K562 (cell line): ENCODE measurements around the gene DEDD2. TPM values are rescaled to one million over a fixed set of nuclear protein-coding genes. Genes with fewer than 3 reads are reported as not detected.

Experiments used
- E2F3 ChIP-seq: fragments of 250-450 bp; sonication (Bioruptor Pico); IDR thresholded peaks from 2 replicates; pipeline ENCODE4 v1.4.0; 2020; ENCODE audit warnings: mild to moderate bottlenecking
- HNRNPLL ChIP-seq: fragments of 200-400 bp; formaldehyde crosslinking; IDR thresholded peaks from 2 replicates; pipeline ENCODE4 v1.6.1; 2017; ENCODE audit warnings: low read length, low read depth, mild to moderate bottlenecking; ENCODE audit not compliant: poor library complexity, severe bottlenecking
- L3MBTL2 ChIP-seq: fragments of 450-650 bp; IDR thresholded peaks from 2 replicates; pipeline ENCODE4 v1.6.1; 2016; ENCODE audit warnings: mild to moderate bottlenecking, moderate library complexity
- NFE2 ChIP-seq: IDR thresholded peaks from 2 replicates; pipeline ENCODE4 v1.6.1; 2014; ENCODE audit warnings: antibody characterized with exemption, low read depth
- PHB2 ChIP-seq: fragments of 450-650 bp; IDR thresholded peaks from 2 replicates; pipeline ENCODE4 v1.6.1; 2017; ENCODE audit warnings: low read depth
- SUPT5H ChIP-seq: fragments of 450-650 bp; IDR thresholded peaks from 2 replicates; pipeline ENCODE4 v1.6.1; 2016
- ZNF764 ChIP-seq: fragments of 250-450 bp; sonication (Bioruptor Pico); IDR thresholded peaks from 2 replicates; pipeline ENCODE4 v1.4.0; 2020; ENCODE audit warnings: low read depth, mild to moderate bottlenecking, moderate library complexity
- polyA plus RNA-seq, 8 experiments: library from polyadenylated mRNA; depleted of rRNA in 4 of 8; stranded (reverse) in 5 of 8; unstranded in 3 of 8; fragments of >200 nt; fragmentation: Nextera tagmentation in 2 of 8; fragmentation: Illumina TruSeq in 1 of 8; extraction: Ambion mirVana in 2 of 8; extraction: Trizol in 1 of 8; gene quantifications; 2 replicates each; pipeline versions ENCODE4 v1.2.1 to v1.2.3, GENCODE V29; 2011 to 2014; ENCODE audit warnings: inconsistent platforms in 1 of 8, missing spikeins in 1 of 8
- total RNA-seq, 7 experiments: library from RNA; depleted of rRNA in 6 of 7; stranded (reverse); fragments of >200 nt in 6 of 7; fragmentation: Illumina TruSeq in 2 of 7; extraction: Trizol in 2 of 7; gene quantifications; 2 replicates each; pipeline versions ENCODE4 v1.2.1 to v1.2.3, GENCODE V29; 2011 to 2021; ENCODE audit warnings: low replicate concordance in 1 of 7
- TF ChIP-seq, protein P1 (sequence below), 2 experiments: fragments of 450-650 bp in 1 of 2; sonication (generic) in 1 of 2; formaldehyde crosslinking in 1 of 2; IDR thresholded peaks; 2 replicates each; pipeline versions ENCODE4 v1.7.1 to v1.9.0; 2016 to 2022; ENCODE audit warnings: inconsistent platforms in 1 of 2, mild to moderate bottlenecking in 1 of 2, missing genetic modification reagents in 1 of 2
- TF ChIP-seq, protein P2 (sequence below): IDR thresholded peaks from 3 replicates; pipeline ENCODE4 v1.6.1; 2011; ENCODE audit warnings: borderline replicate concordance, mild to moderate bottlenecking; ENCODE audit not compliant: insufficient read length, insufficient read depth
- TF ChIP-seq, protein P3 (sequence below): fragments of 250-450 bp; sonication (Bioruptor Pico); IDR thresholded peaks from 2 replicates; pipeline ENCODE4 v1.4.0; 2020

The DEDD2 gene
- total and polyA plus RNA-seq, 9 of the 15 experiments (the other 6 are each of a cell fraction or from before 2014, with no cell fraction given), result 4.3 to 43.0 (median 29.2) TPM

DNA sequence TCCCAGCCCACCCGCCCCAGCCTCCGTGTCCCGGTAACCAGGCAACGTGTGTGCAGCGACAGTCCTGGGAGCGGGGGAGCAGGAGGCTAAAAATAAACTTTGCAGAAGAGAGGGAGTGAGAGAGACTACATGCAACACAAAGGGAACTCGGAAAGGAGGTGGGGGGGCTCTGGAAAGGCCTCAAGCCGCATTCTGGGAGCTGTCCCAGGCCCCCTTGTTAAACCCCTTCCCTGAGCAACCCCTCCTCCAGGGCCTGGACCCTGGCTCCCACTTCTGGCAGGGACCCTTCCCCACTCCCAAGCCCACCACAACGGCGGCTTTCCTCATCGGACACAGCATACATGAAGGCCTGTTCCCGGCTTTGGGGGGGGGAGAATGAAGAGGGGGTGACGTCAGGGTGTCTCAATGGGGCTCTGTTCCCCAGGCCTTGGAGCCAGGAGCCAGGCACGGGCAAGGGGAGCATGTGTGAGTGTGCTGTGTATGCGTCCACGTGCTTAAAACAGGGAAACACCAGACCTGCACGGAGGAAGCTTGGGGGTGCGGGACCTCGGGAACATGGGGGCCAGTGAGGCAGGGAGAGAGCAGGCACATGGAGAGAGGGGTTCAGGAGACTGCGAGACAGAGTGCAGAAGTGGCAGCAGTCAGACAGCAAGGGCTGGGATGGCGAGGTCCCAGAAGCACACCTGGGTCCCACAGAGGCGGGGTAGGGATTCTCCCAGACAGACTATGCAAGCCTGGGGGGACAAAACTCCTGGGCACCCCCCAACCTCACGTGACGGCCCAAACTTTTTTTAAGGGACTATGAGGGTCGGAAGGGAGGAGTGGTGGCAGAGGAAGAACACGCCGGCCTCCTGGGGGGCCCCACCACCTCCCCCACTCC lies 35.1 kb upstream of the DEDD2 start (continued):
- TF ChIP-seq, protein P1, sequence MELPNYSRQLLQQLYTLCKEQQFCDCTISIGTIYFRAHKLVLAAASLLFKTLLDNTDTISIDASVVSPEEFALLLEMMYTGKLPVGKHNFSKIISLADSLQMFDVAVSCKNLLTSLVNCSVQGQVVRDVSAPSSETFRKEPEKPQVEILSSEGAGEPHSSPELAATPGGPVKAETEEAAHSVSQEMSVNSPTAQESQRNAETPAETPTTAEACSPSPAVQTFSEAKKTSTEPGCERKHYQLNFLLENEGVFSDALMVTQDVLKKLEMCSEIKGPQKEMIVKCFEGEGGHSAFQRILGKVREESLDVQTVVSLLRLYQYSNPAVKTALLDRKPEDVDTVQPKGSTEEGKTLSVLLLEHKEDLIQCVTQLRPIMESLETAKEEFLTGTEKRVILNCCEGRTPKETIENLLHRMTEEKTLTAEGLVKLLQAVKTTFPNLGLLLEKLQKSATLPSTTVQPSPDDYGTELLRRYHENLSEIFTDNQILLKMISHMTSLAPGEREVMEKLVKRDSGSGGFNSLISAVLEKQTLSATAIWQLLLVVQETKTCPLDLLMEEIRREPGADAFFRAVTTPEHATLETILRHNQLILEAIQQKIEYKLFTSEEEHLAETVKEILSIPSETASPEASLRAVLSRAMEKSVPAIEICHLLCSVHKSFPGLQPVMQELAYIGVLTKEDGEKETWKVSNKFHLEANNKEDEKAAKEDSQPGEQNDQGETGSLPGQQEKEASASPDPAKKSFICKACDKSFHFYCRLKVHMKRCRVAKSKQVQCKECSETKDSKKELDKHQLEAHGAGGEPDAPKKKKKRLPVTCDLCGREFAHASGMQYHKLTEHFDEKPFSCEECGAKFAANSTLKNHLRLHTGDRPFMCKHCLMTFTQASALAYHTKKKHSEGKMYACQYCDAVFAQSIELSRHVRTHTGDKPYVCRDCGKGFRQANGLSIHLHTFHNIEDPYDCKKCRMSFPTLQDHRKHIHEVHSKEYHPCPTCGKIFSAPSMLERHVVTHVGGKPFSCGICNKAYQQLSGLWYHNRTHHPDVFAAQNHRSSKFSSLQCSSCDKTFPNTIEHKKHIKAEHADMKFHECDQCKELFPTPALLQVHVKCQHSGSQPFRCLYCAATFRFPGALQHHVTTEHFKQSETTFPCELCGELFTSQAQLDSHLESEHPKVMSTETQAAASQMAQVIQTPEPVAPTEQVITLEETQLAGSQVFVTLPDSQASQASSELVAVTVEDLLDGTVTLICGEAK (IDR thresholded peaks at IDR 0.05), result 0 out of 2 replicates have a peak, but pooled peaks have one; percentile 22
- TF ChIP-seq, protein P1 (CRISPR knock-in tag; IDR thresholded peaks at IDR 0.05), result no peak
- no peak for TF ChIP-seq ZNF764 (CRISPR knock-in tag)
- no peak for TF ChIP-seq HNRNPLL
- peak; percentile 44; the same call in 1 of the 2 replicates for TF ChIP-seq L3MBTL2
- TF ChIP-seq, protein P2, sequence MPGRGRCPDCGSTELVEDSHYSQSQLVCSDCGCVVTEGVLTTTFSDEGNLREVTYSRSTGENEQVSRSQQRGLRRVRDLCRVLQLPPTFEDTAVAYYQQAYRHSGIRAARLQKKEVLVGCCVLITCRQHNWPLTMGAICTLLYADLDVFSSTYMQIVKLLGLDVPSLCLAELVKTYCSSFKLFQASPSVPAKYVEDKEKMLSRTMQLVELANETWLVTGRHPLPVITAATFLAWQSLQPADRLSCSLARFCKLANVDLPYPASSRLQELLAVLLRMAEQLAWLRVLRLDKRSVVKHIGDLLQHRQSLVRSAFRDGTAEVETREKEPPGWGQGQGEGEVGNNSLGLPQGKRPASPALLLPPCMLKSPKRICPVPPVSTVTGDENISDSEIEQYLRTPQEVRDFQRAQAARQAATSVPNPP, result no peak
- TF ChIP-seq NFE2, result no peak
- 0 out of 2 replicates have a peak, but pooled peaks have one; percentile 26 for TF ChIP-seq PHB2
- peak; percentile 22; the same call in 1 of the 2 replicates for TF ChIP-seq SUPT5H
- TF ChIP-seq, protein P3, sequence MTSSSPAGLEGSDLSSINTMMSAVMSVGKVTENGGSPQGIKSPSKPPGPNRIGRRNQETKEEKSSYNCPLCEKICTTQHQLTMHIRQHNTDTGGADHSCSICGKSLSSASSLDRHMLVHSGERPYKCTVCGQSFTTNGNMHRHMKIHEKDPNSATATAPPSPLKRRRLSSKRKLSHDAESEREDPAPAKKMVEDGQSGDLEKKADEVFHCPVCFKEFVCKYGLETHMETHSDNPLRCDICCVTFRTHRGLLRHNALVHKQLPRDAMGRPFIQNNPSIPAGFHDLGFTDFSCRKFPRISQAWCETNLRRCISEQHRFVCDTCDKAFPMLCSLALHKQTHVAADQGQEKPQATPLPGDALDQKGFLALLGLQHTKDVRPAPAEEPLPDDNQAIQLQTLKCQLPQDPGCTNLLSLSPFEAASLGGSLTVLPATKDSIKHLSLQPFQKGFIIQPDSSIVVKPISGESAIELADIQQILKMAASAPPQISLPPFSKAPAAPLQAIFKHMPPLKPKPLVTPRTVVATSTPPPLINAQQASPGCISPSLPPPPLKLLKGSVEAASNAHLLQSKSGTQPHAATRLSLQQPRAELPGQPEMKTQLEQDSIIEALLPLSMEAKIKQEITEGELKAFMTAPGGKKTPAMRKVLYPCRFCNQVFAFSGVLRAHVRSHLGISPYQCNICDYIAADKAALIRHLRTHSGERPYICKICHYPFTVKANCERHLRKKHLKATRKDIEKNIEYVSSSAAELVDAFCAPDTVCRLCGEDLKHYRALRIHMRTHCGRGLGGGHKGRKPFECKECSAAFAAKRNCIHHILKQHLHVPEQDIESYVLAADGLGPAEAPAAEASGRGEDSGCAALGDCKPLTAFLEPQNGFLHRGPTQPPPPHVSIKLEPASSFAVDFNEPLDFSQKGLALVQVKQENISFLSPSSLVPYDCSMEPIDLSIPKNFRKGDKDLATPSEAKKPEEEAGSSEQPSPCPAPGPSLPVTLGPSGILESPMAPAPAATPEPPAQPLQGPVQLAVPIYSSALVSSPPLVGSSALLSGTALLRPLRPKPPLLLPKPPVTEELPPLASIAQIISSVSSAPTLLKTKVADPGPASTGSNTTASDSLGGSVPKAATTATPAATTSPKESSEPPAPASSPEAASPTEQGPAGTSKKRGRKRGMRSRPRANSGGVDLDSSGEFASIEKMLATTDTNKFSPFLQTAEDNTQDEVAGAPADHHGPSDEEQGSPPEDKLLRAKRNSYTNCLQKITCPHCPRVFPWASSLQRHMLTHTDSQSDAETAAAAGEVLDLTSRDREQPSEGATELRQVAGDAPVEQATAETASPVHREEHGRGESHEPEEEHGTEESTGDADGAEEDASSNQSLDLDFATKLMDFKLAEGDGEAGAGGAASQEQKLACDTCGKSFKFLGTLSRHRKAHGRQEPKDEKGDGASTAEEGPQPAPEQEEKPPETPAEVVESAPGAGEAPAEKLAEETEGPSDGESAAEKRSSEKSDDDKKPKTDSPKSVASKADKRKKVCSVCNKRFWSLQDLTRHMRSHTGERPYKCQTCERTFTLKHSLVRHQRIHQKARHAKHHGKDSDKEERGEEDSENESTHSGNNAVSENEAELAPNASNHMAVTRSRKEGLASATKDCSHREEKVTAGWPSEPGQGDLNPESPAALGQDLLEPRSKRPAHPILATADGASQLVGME (CRISPR knock-in tag), result no peak
- no peak for TF ChIP-seq E2F3
